ENCODE data around the gene ENO4.

ENO4 gene

DNA sequence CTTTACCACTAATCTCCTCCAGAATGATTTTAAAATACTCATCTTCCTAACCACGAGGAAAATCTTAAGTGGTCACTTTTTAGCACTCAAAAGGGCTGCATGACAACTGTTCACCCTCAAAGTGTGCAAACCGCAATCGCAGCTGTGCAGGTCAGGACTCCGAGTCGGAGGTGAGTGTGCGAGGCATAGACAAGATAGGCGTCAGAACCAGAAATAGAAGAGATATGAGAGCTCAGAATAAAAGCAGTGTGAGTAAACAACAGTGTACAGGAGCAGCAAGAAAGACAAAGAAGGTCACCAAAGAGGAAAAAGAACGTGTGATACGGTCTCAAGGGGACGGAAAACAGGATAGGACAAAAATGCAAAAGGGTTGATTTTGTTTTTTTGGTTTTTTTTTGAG, 17.5 kb upstream of the ENO4 start:
- no peak for DNase-seq

DNA sequence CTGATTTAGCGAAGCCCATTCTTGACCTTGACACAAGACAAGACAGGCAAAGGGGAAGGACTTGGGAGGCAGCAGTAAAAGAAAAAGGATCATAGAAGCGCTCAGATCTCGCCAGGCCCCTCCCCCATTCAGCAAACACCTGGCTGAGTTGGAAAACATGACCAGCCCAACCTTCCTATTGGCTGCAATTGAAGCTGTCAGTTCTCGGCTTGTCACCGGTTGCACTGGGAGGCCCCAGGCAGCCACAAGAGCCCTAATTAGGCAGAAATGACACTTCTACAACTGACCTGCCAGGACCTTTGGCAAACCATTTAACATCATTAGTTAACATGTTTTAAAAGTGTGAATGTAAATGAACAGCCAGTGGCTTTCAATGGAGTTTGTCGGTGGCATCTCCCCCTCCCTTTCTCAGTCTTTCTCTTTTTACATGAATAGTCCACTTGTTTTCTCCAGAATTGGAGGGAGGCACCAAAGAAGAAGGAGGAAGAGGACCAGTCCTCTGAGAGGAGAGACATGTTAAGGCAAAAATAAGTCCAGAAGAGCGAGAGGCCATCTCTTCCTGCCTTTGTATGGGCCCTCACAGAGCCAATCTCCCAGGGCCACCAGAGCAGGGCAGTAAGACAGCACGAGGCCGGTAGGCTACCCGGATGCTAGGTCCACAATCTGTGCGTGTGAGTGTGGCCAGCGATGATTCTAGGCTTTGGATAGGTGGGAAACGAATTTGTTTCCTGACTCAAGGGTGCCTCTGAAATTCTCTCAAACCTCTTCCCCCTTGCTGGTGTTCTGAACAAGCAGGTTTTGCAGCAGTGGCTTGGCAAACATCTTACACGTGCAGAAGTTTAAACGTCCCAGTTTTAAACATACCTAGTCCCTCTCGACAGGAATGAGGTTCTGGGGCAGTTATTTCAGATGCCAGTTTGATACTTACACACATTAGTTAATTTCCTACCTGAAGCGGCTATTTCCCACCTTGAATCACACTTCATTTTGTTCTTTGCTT, 15.0 kb upstream of the ENO4 start:
- no peak for DNase-seq

DNA sequence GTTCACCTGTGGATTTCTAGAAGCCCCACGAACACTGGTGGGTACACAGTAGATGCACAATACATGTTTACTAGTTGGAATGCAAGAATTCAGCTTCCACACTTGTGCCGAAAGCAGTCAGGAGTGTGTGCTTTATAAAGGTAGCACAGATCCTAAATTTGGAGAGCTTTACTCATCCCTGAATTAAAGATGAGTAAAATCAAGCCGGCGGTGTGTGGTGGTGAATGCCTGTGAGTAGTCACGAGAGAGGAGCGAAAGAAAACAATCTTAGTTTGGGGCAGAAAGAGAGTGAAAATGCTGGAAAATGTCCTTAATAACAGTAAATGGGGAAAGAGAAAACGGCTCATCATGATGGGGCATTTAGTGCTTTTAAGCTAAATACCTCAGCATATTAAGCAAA, 13.6 kb upstream of the ENO4 start:
- DNase-seq: no peak

DNA sequence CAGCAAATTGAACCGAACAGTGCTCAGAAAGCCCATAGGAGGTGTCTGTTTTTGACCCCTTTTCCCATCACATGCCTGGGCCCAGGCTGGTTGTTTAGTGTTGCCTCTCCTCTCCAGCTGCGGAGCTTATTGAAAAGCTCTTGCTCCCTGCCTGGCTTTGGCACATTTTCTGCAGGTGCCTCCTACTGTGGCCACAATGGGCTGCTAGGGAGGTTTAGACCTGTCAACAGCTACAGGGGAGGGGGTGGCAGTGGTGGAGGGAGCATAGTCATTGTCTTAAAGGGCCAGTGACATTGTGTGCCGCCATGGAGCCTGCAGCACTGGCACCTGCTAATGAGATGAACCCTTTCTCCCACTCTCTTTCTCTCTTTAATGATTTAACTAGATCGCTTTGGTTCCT, 13.2 kb upstream of the ENO4 start:
- no peak for DNase-seq

DNA sequence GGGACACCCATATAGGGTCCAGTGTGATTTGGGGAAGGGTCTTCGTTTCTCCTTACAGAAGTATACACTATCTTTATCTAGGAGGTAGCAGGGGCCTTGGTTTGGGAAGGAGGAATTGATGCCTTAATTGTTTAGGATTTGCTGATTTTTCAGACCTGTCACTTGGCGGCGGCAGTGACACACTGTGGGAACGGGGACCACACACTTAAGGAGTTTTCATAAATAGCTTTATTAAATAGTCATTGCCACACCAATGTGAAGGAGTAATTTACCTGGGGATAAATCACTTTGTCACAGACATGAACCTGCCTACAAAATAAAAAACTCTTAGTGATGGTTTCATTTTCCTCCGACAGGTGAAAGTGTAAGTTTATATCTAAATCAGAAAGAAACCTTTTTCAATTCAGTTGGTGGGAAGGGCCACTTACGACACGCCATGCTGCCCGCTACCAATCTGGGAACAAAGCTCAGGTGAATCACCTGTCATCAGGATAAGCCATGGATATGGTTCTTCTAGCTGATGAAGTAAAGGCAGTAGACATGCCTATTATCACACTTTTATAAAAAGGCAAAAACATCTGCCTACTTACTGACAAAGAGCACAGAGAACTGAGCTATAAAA, 12.3 kb upstream of the ENO4 start:
- no peak for DNase-seq

DNA sequence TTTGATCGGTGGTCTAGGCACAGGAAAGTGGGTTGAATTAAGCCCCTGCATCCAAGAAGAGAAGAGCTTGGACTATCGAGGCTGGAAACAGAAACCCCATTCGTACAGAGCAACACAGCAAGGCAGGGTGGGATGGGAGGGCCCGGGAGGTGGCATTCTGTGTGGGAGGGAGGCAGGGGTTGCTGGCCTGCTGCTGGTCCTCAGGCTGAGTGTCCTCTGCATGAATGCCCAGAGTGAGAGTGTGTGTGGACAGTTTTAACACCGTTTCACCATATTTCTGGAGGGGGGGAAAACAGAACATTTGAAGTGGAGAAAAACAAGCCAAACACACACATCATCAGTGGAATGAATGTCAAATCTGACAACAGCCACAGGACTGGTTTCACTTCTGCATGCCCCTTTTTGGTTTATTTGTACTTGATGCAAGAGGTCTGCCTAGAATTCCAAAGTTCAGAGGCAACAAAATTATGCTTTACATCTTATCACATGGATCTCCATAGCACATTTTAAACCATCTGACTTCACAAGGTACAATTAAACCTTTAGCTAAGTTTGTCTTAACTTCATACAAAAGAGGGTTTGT, 11.1 kb upstream of the ENO4 start:
- no peak for DNase-seq

DNA sequence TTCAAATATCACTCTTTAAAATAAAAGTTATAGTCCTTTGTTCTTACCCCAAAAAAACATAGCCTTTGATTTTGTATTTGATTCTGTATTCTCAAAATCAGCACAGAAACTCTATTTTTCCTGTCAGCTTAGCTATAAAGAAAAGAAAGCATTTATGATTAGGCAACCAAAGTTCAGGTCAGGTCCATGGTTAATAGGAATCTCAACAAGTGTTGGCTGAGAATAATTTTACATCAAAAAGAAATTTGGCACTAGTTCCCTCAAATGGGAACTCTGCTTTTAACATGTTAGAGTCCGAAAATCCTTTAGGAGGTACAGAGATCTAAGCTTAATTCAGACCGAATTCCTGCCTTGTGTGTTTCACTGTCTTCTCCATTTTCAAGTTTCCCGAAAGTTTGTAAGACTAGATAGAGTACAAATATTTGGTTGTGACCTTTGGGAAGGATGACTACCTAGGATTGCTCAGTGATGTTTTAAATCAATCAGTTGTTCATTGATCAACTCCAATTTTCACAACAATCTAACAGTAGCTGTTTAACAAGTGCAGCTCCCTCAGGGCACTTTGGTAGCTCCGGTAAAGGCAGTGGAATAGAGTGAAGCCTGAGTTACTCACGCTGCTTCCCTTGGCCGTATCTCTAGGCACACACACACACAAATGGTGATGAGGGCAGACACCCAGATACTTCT, 8.8 kb upstream of the ENO4 start:
- DNase-seq: no peak

DNA sequence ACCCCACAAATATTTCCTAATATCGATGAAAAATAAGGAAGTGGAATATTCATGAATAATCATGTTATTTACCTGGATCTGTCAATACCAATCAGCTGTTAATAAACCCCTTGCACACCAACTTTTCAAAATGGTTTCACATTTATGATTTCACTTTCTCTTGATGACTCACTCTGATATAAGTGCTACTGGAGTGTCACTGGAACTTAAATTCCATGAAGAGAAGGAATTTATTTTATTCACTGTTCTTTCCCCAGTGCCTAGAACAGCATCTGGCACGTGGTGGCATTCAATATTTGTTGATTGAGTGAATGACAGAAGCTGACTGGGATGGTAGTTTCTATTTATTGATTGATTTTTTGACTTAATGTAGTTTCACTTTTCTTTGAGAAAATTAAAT, 3.5 kb upstream of the ENO4 start:
- DNase-seq: no peak

DNA sequence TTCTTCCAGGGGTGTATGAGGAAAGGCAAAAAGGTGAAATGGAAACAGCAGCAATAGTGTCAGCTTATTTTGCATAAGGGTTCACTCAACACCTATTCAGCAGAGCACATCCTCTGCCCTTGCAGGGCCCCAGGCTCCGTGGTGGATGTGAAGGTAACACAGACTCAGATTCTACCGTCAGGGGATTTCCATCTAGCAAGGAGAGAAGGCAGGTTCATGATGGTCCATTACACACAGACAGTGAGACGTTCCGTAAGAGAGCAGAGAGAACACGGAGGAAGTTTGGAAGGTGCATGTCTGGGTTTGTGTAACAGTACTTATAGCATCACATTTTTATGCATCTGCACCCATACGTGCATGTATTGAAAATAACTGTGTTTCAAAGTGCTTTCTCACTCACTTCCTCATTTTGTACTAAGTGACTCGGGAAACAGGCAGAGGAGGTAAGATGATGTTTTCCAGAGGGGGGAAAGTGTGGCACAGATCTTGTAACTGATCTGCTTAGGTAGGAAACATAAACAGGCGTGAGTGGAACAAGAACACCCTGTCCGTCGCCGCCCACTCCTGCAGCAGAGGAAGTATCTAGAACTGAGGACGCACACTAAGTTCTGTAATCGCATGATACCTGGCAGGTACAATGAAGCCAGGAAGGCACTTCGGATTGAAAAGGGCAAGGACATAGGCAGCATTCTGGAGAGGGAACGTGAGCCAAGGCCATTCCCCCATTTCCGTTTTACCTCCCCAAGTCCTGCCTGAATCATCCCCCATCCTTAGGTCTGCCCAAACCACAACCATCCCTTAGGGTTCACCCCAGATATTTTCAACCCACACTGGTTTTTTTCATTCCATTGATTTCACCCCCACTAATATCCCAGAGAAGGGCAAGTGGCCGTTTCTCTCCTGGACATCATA, 1.0 kb upstream of the ENO4 start:
- no peak for DNase-seq

DNA sequence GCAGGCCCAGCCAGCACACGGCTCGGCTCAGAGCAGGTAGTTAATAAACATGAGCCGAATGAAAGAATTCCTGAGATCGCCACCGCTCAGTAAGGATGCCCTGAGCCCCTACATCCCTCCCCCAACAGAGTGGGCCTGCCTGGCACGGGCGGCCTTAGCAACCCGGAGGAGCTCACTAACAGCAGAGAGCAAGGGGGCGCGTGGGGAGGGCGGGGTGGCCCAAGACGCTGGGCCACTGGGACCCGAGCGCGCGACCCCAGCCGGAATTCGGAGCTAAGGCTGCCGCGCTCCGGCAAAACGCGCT, 403 bp upstream of the ENO4 start:
- DNase-seq: no peak

DNA sequence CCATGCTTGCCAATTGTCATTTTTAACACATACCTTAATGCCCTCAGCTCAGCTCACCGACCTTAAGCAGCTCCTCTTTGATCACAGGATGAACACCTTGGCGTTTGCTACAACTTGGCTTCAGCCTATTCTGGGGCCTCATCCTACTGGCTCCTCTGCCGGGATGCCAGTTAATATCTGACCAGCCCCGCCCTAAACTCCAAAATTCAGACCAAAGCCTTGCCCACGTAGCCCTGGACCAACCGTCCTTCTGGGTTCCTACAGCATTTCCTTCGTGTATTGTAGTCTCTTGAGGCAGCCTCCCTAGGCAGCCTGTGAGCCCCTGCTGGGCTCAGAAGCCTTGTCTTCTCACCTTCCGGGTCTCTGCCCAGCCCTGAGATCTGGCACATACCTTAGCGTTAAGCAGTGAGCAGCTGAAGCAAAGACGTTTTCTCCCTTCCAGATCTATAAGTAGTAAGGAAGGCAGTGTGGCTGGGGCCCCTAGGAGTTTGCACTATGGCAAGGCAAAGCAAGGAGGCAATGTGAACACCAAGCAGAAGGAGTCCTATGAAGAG, 836 bp downstream of the ENO4 start:
- DNase-seq: no peak

DNA sequence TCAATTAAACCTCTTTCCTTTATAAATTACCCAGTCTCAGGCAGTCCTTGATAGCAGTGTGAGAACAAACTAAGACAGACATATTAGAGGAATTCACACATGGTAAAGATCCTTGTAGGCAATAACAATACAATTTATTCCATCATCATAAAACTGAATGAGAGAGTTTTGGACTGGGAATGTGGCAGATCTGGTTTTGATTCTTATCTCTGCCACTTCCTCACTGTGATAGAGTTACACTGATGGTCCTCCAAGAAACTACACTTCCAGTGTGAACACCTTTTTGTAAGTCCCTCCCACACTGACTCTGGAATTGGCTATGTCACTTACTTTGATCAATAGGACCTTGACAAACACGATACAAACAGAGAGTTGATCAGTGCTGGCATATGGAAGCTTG, 2.9 kb downstream of the ENO4 start:
- DNase-seq: no peak

DNA sequence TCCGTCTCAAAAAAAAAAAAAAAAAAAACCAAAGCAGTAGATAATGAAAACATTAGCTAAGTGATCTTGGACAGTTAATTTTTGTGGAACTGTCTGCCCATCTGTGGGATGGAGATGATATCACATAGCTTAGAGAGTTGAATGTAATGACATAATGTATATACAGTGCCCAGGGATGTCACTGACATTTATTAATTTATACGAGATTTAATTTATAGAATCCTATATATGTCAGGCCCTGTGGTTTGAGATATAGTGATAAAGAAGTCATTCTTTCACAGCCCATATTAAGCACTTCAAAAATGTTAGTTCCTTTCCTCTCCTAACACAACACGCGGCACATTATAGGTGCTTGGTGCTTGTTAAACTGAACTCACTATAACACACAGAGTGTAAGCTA, 4.0 kb downstream of the ENO4 start:
- no peak for DNase-seq

DNA sequence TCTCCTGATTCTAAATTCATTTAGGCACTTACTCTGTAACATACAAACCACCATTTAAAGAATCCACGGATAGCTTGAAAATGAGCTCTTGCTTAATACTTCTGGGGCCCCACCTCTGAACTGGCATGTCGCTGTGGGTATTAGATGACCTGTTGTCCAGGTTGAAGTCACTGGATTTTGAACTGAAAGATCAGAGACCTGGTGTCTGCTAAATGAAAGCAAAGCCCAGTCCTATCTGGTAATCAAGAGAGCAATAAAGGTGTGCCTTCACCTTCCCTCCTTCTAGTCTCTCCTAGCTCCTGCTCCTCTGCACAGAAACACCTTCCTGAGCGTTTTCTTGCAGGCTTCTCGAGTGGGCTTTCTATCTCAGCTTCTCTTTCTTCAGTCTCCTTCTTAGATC, 4.4 kb downstream of the ENO4 start:
- no peak for DNase-seq

DNA sequence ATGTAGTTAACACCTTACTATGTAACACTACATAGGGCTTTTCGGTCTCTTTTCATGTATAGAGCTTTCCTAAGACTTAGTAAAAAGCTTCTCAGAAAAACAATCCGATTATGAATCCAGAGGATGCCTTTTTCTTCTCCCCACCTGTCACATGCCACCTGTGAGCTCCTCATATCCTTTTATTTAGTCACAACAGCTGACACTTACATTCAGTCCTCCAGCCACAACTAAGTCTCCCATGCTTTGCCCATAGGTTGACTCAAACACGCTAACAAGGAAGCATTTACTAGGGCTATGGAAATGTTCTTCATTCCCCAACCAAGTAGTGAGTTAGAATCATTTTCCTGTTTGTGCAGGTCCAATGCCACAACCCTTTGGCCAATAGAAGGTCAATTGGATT, 7.9 kb downstream of the ENO4 start:
- no peak for DNase-seq

DNA sequence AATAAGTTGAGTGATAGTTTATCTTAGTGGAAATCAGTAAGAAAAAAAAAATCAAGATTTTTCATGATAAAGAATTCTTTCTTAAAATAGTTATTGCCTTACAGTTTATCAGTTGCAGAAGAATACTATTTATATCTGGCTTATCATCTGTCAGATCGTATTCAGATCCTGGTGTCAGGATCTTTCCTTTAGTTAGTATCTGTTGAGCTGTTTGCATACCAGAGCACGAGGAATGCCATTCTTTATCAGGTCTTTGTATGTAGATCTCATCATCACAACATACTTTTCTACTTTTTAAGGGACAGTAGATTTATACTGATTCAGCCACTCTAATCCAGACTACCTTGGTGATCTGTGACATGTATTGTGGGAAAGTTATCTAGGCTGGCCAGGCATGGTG, 12.5 kb downstream of the ENO4 start:
- DNase-seq: no peak

DNA sequence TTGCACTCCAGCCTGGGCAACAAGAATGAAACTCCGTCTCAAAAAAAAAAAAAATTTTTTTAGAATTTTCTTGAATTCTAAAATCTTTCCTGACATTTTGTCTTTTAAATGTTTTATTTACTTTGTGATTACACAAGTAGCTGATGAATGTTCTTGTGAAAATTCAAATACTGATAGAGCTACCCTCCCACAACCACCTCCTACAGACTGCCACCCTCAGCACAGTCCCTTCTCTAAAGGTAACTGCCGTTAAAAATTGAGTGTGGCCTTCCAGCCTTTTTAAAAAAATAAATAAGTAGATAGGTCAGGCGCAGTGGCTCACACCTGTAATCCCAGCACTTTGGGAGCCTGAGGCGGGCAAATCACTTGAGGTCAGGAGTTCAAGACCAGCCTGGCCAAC, 15.1 kb downstream of the ENO4 start:
- no peak for DNase-seq

DNA sequence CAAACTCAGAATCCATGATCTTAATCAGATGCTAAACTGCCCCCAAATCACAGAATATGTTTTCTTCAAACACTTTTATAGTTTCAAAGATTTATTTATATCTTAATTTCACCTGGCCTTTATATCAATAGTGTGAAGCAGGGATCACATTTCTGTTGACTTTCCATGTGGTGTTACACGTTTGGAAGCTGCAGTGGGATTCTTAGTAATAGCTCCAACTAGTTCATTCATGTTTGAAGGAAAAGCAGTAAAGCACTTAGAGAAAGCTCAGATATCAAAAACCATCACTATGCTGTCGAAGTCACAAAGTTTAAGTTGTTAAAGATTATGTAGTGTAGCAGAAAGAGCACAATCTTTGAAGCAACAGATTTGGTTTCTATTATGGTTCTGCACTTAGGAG, 16.8 kb downstream of the ENO4 start:
- DNase-seq: no peak

DNA sequence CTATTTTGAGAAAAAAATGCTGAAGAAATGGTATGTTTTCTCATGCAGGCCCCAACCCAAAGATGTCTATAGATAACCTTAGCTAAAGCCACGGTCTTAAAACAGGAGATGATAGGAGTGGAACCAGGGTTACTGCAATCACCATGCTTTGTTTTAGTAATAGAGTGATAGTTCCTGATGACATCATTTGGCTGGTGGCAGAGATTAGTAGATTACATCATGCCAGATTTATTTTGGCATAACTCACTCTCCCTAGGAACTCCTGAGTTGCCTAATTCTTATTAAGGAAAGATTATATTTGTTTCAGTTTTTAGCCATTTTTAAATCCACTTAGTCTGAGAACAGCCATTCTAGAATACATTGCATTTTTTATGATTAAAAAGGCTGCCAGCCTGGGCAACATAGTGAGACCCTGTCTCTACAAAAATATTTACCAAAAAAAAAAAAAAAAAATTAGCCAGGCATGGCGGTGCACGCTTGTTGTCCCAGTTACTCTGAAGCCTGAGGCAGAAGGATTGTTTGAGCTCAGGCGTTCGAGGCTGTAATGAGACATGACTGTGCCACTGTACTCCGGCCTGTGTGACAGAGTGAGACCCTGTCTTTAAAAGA, 17.8 kb downstream of the ENO4 start:
- DNase-seq: no peak

DNA sequence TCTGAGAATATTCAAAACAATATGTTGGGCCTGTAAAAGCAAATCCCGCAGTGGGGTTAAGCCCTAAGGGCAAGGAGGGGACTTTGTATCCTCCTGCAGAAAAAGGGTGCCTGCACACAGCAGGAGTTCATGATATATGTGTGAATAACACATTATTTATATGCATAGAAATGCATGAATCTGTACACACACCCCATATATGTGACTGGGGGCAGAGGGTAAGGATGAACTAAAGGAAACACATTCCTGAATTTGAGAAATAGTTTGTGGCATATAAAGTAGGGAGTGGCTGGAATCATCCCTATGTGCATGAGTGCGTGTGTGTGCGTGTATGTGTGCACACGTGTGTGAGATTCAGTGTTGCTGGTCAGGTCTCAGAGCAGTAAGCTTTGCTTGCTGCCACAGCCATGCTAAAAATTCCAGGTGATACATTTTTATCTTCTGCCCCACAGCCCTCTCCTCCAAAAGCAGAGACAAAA, 18.9 kb downstream of the ENO4 start:
- no peak for DNase-seq

DNA sequence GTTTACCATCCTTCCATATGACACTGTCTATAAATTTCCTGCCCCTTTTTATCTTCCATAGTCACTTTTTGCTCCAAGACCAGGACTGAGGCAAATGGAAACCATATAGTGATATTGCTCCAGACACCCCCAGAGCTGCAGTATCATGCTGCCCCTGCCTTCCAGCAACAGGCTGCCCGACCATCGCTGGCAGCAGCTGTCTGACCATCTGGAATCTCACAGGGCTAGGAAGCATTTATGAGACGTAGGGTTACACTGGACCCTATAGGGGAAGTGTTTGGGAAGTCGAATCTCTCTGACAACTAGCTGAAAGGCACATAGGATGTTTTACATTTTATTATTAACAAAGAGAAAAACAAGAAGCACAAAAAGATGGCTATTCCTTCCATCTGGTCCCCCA, 19.4 kb downstream of the ENO4 start:
- no peak for DNase-seq

DNA sequence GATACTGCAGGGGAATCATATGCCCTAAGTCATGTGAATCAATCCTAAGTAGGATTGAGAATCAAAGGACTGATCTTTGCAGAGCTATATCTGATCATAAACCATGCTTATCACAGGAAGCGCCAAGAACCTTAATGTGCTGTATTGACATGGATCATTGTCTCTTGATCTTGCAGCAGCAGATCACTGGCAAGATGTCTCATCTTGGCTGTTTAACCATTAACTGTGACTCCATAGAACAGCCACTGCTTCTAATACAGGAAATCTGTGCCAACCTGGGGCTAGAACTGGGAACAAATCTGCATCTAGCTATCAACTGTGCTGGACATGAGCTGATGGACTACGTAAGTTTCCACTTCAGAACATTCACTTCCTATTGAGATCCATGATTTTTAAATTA, 21.6 kb downstream of the ENO4 start:
- DNase-seq: no peak

Measured in activated CD4-positive, CD25-positive, alpha-beta regulatory T cell treated with anti-CD3 and anti-CD28 coated beads, Interleukin-2, amount 50 U/mL, for 72 hours (primary cell).